CD14-positive monocyte (primary cell): Measurements from ENCODE around the gene PAQR9. TPM values are rescaled to one million over a fixed set of nuclear protein-coding genes. Genes with fewer than 3 reads are reported as not detected.

ENCODE experiments used
- DNase-seq, 3 donors: peaks; one replicate each; pipeline ENCODE4 v3.0.0-alpha.2; 2011 to 2022
- H2AFZ ChIP-seq: 2 replicates; pipeline ENCODE4 v1.6.0; 2012; ENCODE audit warnings: mild to moderate bottlenecking, low read depth, low read length, inconsistent platforms; ENCODE audit not compliant: insufficient read depth, poor library complexity, severe bottlenecking
- H3K27ac ChIP-seq, 2 donors: 1 replicate in 1 of 2; 2 replicates in 1 of 2; pipeline ENCODE4 v1.5.1; 2012 to 2013; ENCODE audit warnings: low read length in 2 of 2, control low read depth in 1 of 2, inconsistent platforms in 1 of 2, low read depth in 1 of 2, mild to moderate bottlenecking in 1 of 2
- H3K27me3 ChIP-seq, 2 donors: one replicate each; pipeline versions ENCODE4 v1.6.0 to v1.6.1; 2011 to 2013; ENCODE audit warnings: low read length in 2 of 2; ENCODE audit not compliant: control insufficient read depth in 2 of 2, insufficient read depth in 2 of 2
- H3K36me3 ChIP-seq, 2 donors: replicated peaks in 1 of 2; 1 replicate in 1 of 2; 2 replicates in 1 of 2; pipeline versions ENCODE4 v1.5.1 to v1.6.1; 2012 to 2013; ENCODE audit warnings: low read length in 2 of 2, control low read depth in 1 of 2, inconsistent platforms in 1 of 2, mild to moderate bottlenecking in 1 of 2; ENCODE audit not compliant: insufficient read depth in 2 of 2, control insufficient read depth in 1 of 2
- H3K4me1 ChIP-seq, 2 donors: 1 replicate in 1 of 2; 2 replicates in 1 of 2; pipeline versions ENCODE4 v1.5.1 to v1.6.1; 2012 to 2013; ENCODE audit warnings: low read length in 2 of 2, control low read depth in 1 of 2, inconsistent platforms in 1 of 2, mild to moderate bottlenecking in 1 of 2, moderate library complexity in 1 of 2; ENCODE audit not compliant: insufficient read depth in 2 of 2, control insufficient read depth in 1 of 2
- H3K4me2 ChIP-seq: replicated peaks from 2 replicates; pipeline ENCODE3; 2012; ENCODE audit warnings: low read length, moderate library complexity, mild to moderate bottlenecking; ENCODE audit not compliant: poor library complexity, severe bottlenecking; ENCODE audit errors: extremely low read depth
- H3K4me3 ChIP-seq, 3 experiments: fragments of 200-600 bp in 1 of 3; sonication (generic) in 1 of 3; replicated peaks in 1 of 3; 1 replicate in 2 of 3; 2 replicates in 1 of 3; pipeline ENCODE4 v1.5.1; 2011 to 2013; ENCODE audit warnings: low read length in 3 of 3, mild to moderate bottlenecking in 3 of 3, control low read depth in 2 of 3, low read depth in 2 of 3, inconsistent platforms in 1 of 3, moderate library complexity in 1 of 3
- H3K79me2 ChIP-seq: 2 replicates; pipeline ENCODE4 v1.6.0; 2012; ENCODE audit warnings: mild to moderate bottlenecking, control low read depth, inconsistent platforms, low read length, moderate library complexity; ENCODE audit not compliant: insufficient read depth
- H3K9ac ChIP-seq: 2 replicates; pipeline ENCODE4 v1.6.0; 2017; ENCODE audit warnings: low read length, mild to moderate bottlenecking; ENCODE audit not compliant: insufficient read depth, poor library complexity, severe bottlenecking
- H3K9me3 ChIP-seq, 2 donors: replicated peaks in 1 of 2; 1 replicate in 1 of 2; 2 replicates in 1 of 2; pipeline versions ENCODE4 v1.5.1 to v1.6.1; 2012 to 2013; ENCODE audit warnings: low read length in 2 of 2, control low read depth in 1 of 2; ENCODE audit not compliant: control insufficient read depth in 1 of 2, insufficient read depth in 1 of 2
- H4K20me1 ChIP-seq: 2 replicates; pipeline ENCODE4 v1.6.0; 2012; ENCODE audit warnings: mild to moderate bottlenecking, low read length, control low read depth, moderate library complexity; ENCODE audit not compliant: insufficient read depth
- H3K27ac Mint-ChIP-seq, 7 donors: one replicate each; pipeline ENCODE4 v1.8.0; 2020; ENCODE audit warnings: mild to moderate bottlenecking in 7 of 7, mixed read lengths in 7 of 7, moderate library complexity in 6 of 7, inconsistent platforms in 2 of 7
- H3K27me3 Mint-ChIP-seq, 3 donors: one replicate each; pipeline ENCODE4 v1.8.0; 2021 to 2022; ENCODE audit warnings: low read depth in 3 of 3, mild to moderate bottlenecking in 3 of 3, mixed read lengths in 3 of 3, moderate library complexity in 3 of 3, inconsistent platforms in 1 of 3
- H3K36me3 Mint-ChIP-seq, 2 donors: one replicate each; pipeline ENCODE4 v1.8.0; 2020; ENCODE audit warnings: mixed read lengths in 2 of 2, inconsistent platforms in 1 of 2, mild to moderate bottlenecking in 1 of 2
- H3K4me1 Mint-ChIP-seq: one replicate; pipeline ENCODE4 v1.8.0; 2020; ENCODE audit warnings: mild to moderate bottlenecking, mixed read lengths
- H3K4me3 Mint-ChIP-seq, 2 donors: one replicate each; pipeline ENCODE4 v1.8.0; 2020; ENCODE audit warnings: mild to moderate bottlenecking in 2 of 2, mixed read lengths in 2 of 2, moderate library complexity in 1 of 2
- H3K9me3 Mint-ChIP-seq, 7 donors: one replicate each; pipeline ENCODE4 v1.8.0; 2020 to 2022; ENCODE audit warnings: mixed read lengths in 7 of 7, mild to moderate bottlenecking in 6 of 7, moderate library complexity in 6 of 7, inconsistent platforms in 2 of 7
- WGBS: methylation state at CpG from one replicate; pipeline ENCODE4 v1.1.5; 2013; ENCODE audit warnings: missing lambda C conversion rate; ENCODE audit not compliant: insufficient coverage; 5-methylcytosine and 5-hydroxymethylcytosine counted together
- intact Hi-C, 2 donors: fragments of 100-400 bp; cut with micrococcal nuclease; formaldehyde crosslinking; loops; one replicate each; pipeline versions ENCODE4 v1.15.0 to v1.15.1; 2023
- polyA plus RNA-seq, 3 donors: library from polyadenylated mRNA; depleted of rRNA in 1 of 3; unstranded in 2 of 3; stranded (reverse) in 1 of 3; fragments of 300-500 nt in 2 of 3; fragments of >200 nt in 1 of 3; fragmentation: Illumina TruSeq in 2 of 3; gene quantifications; 1 replicate in 2 of 3; 2 replicates in 1 of 3; pipeline ENCODE4 v1.2.3, GENCODE V29; 2012 to 2021
- TF ChIP-seq, protein P1 (sequence below): fragments of 200-600 bp; IDR thresholded peaks from one replicate; pipeline ENCODE4 v1.8.0; 2022; ENCODE audit warnings: antibody characterized with exemption, mild to moderate bottlenecking

The PAQR9 gene
- polyA plus RNA-seq, 3 donors, result not detected

DNA sequence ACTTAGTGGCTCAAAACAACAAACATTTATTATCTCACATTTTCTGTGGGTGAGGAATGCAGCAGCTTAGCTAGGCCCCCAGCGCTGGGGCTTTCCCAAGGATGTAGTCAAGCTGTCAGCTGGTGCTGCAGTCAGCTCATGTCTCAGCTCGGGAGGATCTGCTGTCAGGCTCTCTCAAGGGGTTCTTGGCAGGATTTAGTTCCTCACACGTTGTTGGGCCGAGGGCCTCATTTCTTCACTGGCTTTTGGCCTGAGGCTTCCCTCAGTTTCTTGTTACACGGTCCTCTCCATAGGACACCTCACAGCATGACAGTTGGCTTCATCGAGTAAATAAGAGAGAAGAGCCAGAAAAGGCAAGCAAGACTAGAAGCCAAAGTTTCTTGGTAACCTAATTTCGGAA is 24.2 kb upstream of the PAQR9 start:
- no peak for DNase-seq
- Histone ChIP-seq H3K4me1 (no peaks in the 10 kb centered on the region), H3K4me2 (no peak overlapping the region), H3K27me3 (no peaks in the 10 kb centered on the region), H3K9ac (no peak overlapping the region), H4K20me1 (no peaks in the 10 kb centered on the region), H3K9me3 (peaks cover 0 to 3% of the 10 kb centered on the region in 2 donors), H3K4me3 (no peak overlapping the region), H3K36me3 (no peaks in the 10 kb centered on the region), H2AFZ (no peak overlapping the region), H3K79me2 (no peaks in the 10 kb centered on the region), H3K27ac (no peak overlapping the region)
- Mint-ChIP-seq H3K4me3 (no peak overlapping the region), H3K27ac (no peak overlapping the region), H3K27me3 (peaks cover 0 to 2% (median 0%) of the 10 kb centered on the region in 3 donors), H3K36me3 (no peaks in the 10 kb centered on the region), H3K9me3 (peaks cover 2 to 14% (median 8%) of the 10 kb centered on the region in 7 donors), H3K4me1 (peaks cover 2% of the 10 kb centered on the region)
- WGBS, result 69% methylated on average over 5 of the region's 7 CpGs
- intact Hi-C loops, result no loop called here
- TF ChIP-seq, protein P1, sequence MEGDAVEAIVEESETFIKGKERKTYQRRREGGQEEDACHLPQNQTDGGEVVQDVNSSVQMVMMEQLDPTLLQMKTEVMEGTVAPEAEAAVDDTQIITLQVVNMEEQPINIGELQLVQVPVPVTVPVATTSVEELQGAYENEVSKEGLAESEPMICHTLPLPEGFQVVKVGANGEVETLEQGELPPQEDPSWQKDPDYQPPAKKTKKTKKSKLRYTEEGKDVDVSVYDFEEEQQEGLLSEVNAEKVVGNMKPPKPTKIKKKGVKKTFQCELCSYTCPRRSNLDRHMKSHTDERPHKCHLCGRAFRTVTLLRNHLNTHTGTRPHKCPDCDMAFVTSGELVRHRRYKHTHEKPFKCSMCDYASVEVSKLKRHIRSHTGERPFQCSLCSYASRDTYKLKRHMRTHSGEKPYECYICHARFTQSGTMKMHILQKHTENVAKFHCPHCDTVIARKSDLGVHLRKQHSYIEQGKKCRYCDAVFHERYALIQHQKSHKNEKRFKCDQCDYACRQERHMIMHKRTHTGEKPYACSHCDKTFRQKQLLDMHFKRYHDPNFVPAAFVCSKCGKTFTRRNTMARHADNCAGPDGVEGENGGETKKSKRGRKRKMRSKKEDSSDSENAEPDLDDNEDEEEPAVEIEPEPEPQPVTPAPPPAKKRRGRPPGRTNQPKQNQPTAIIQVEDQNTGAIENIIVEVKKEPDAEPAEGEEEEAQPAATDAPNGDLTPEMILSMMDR, result no peak

DNA sequence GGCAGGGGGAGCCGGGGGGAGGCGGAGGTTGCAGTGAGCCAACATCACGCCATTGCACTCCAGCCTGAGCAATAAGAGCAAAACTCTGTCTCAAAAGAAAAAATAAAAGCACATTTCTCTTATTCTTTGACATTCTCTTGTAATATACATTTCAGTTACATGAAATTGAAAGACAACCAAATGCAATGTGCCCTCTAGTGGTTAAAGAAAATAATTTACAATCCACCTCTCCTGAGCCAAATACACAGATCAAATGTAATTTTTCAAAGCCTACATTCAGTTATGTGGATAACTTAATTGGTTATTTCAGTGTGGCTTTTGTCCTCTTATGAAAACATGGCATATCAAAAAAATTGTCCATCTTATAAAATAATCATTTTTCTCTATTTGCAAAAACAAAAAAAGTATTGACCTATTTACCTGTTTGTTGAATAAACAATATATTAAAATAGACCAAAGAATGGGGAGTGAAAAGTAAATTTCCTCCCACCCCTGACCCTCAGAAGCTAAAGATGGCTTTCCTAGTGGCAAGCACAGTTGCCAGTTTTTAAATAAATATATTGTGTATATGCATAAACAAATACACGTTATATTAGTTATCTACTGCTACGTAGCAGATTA is 23.7 kb upstream of the PAQR9 start:
- DNase-seq, result peak in 2 of 3 donors; percentile 7 to 33
- no CpG with 5 or more reads among the region's 5 CpGs for WGBS

More for the DNA sequence above, 23.7 kb upstream of the PAQR9 start:
- H2AFZ ChIP-seq, result no peak overlapping the region
- no peaks in the 10 kb centered on the region for H3K4me1 ChIP-seq
- no peak overlapping the region for H3K4me3 ChIP-seq
- no peak overlapping the region for H3K4me2 ChIP-seq
- Mint-ChIP-seq H3K27me3 (peaks cover 0 to 2% (median 0%) of the 10 kb centered on the region in 3 donors), H3K4me1 (peaks cover 6% of the 10 kb centered on the region), H3K9me3 (peaks cover 2 to 12% (median 7%) of the 10 kb centered on the region in 7 donors), H3K4me3 (no peak overlapping the region), H3K36me3 (no peaks in the 10 kb centered on the region), H3K27ac (no peak overlapping the region)
- H4K20me1 ChIP-seq, result no peaks in the 10 kb centered on the region
- intact Hi-C loops, result no loop called here
- H3K27ac ChIP-seq, result no peak overlapping the region
- TF ChIP-seq, protein P1, result peak; percentile 83
- H3K79me2 ChIP-seq, result no peaks in the 10 kb centered on the region
- H3K36me3 ChIP-seq, result no peaks in the 10 kb centered on the region
- no peak overlapping the region for H3K9ac ChIP-seq
- H3K27me3 ChIP-seq, result no peaks in the 10 kb centered on the region
- H3K9me3 ChIP-seq, result peaks cover 0 to 3% of the 10 kb centered on the region in 2 donors
